ENCODE data around the gene TRIM44. TPM values are rescaled to one million over a fixed set of nuclear protein-coding genes. Genes with fewer than 3 reads are reported as not detected.
"Not testable (repeated sequence)": the region's sequence is repeated elsewhere in the genome, so short reads cannot be mapped to it uniquely, and the experiment has no call there.

Gene TRIM44
- polyA plus RNA-seq, 6 donors from 2014 or later = 37.2 to 69.6 (median 59.6) TPM

DNA sequence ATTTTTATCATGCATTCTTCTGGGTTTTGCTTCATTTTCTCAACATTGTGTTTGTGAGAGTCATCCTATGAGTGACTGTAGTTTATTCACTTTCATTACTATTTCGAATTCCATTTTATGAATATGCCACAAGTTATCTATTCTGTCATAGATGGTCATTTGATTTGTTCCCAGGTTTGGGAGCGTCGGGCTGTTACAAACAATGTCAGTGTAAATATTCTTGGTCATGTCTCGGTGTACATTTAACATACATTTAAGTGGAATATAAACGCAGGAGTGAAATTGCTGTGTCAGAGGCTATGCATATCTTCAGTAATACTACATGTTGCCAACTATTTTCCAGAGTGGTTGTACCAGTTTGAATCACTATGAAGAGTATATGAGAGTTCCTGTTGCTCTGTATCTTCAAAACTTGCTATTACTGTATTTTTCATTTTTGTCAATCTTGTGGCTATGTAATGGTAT is 2.4 kb downstream of the TRIM44 start:
- DNase-seq (no peak), ATAC-seq (ENCODE audit: low read depth in 2 of 2) (no peak)
- peak overlapping the region in 1 of 6 donors; percentile 0 for H3K27ac Mint-ChIP-seq
- H3K27me3 Mint-ChIP-seq = no peaks in the 10 kb centered on the region
- H3K4me3 Mint-ChIP-seq = peak overlapping the region in 5 of 8 donors; percentile 94 to 100 (median 99)
- peaks cover 40 to 59% (median 47%) of the 10 kb centered on the region in 3 donors for H3K4me1 Mint-ChIP-seq
- peaks cover 44 to 51% of the 10 kb centered on the region in 2 donors for H3K36me3 Mint-ChIP-seq
- H3K9me3 Mint-ChIP-seq = peaks cover 4 to 49% (median 32%) of the 10 kb centered on the region in 7 donors

DNA sequence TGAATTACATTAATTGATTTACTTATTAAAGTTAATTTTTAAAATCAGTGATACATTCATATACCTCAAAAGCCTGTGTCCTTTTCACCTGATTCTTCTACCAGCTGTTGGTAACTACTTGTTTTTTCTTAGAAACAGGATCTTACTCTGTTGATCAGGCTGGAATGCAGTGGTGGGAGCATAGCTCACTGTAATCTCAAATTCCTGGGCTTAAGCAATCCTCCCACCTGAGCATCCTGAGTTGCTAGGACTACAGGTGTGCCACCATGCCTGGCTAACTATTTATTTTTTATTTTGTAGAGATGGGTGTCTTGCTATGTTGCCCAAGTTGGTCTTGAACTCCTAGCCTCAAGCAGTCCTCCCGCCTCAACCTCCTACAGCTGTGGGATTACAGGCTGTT is 4.7 kb downstream of the TRIM44 start:
- DNase-seq = no peak
- Mint-ChIP-seq H3K36me3 (peaks cover 48 to 50% of the 10 kb centered on the region in 2 donors), H3K9me3 (peaks cover 4 to 49% (median 32%) of the 10 kb centered on the region in 7 donors), H3K4me3 (peak overlapping the region in 2 of 8 donors; percentile 19 to 26), H3K27me3 (no peaks in the 10 kb centered on the region), H3K4me1 (peaks cover 50 to 72% (median 53%) of the 10 kb centered on the region in 3 donors), H3K27ac (peak overlapping the region in 1 of 6 donors; percentile 32)
- ATAC-seq (ENCODE audit: low read depth in 2 of 2) = no peak

DNA sequence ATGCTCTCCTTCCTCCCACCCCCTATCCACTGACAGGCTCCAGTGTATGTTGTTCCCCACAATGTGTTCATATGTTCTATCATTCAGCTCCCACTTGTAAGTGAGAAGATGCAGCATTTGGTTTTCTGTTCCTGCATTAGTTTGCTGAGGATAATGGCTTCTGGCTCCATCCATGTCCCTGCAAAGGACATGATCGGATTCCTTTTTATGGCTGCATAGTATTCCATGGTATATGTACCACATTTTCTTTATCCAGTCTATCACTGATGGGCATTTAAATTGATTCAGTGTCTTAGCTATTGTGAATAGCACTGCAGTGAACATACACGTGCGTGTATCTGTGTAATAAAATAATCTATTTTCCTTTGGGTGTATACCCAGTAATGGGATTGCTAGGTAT is 5.8 kb downstream of the TRIM44 start:
- DNase-seq; ATAC-seq (ENCODE audit: low read depth in 2 of 2); H3K27me3 Mint-ChIP-seq; H3K27ac Mint-ChIP-seq; H3K4me3 Mint-ChIP-seq: not testable (repeated sequence)
- Mint-ChIP-seq H3K9me3 (peaks cover 4 to 45% (median 28%) of the 10 kb centered on the region in 7 donors), H3K4me1 (peaks cover 52 to 75% (median 53%) of the 10 kb centered on the region in 3 donors), H3K36me3 (peaks cover 37 to 47% of the 10 kb centered on the region in 2 donors)

DNA sequence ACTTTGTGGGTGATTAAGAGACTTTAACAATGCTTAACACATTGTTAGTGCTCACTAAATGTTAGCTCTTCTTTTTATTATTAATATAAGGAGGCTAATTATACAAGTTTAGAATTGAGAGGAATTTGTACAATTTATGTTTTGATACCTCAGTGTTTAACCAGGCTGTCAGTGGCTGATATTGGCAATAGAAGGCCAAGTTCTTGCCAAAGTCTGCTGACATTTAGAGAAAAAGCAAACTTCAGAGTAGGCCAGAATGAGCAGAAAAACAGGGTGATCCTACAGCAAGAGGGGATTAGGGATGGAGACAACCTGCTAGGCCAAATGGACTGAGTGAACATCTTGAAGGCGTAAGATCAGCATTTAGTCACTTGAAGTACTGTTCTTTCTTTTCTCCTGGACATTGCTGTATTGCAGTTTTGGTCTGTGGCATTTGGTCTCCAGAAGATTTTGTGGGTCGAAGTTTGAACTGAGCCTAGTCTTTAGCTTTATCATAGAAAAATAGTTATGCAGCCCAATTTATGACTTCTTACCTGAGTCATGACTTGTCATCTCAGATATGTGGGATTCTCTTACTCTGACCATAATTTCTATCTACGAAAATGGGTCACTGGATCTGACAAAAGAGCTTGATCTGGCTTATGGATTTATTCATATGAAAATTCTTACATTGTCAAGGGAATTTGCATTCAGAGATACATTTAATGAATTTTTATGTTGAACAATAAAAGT is 9.0 kb downstream of the TRIM44 start:
- H3K36me3 Mint-ChIP-seq = peaks cover 8 to 28% of the 10 kb centered on the region in 2 donors
- peaks cover 0 to 15% (median 3%) of the 10 kb centered on the region in 7 donors for H3K9me3 Mint-ChIP-seq
- H3K4me3 Mint-ChIP-seq = no peak overlapping the region
- no peak for DNase-seq
- H3K27ac Mint-ChIP-seq = peak overlapping the region in 3 of 6 donors; percentile 21 to 46 (median 34)
- H3K27me3 Mint-ChIP-seq = no peaks in the 10 kb centered on the region
- ATAC-seq (ENCODE audit: low read depth in 2 of 2) = no peak
- H3K4me1 Mint-ChIP-seq = peaks cover 60 to 79% (median 66%) of the 10 kb centered on the region in 3 donors

DNA sequence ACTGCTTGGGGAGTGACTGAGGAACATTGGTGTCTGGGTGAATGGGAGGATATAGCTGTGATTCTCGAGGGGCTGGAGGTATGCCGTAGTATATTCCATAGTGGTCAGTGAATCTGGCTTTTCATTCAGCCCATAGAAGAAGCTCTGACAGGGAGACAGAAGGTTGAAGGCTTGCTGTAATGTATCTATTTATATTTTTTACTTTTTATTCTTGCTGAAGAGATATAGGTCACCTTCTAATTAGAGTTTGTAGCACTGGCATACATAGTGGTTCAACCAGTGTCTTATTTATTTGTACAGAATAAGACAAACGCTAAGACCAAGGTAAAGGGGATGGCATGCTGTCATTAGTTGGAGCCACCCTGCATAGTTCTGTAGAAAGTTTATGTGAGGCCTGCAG is 10.0 kb downstream of the TRIM44 start:
- Mint-ChIP-seq H3K4me3 (no peak overlapping the region), H3K36me3 (peaks cover 7 to 22% of the 10 kb centered on the region in 2 donors), H3K9me3 (peaks cover 0 to 9% (median 2%) of the 10 kb centered on the region in 7 donors), H3K27me3 (no peaks in the 10 kb centered on the region), H3K4me1 (peaks cover 61 to 86% (median 72%) of the 10 kb centered on the region in 3 donors), H3K27ac (peak overlapping the region in 3 of 6 donors; percentile 7 to 25 (median 15))
- DNase-seq = no peak
- no peak for ATAC-seq (ENCODE audit: low read depth in 2 of 2)

DNA sequence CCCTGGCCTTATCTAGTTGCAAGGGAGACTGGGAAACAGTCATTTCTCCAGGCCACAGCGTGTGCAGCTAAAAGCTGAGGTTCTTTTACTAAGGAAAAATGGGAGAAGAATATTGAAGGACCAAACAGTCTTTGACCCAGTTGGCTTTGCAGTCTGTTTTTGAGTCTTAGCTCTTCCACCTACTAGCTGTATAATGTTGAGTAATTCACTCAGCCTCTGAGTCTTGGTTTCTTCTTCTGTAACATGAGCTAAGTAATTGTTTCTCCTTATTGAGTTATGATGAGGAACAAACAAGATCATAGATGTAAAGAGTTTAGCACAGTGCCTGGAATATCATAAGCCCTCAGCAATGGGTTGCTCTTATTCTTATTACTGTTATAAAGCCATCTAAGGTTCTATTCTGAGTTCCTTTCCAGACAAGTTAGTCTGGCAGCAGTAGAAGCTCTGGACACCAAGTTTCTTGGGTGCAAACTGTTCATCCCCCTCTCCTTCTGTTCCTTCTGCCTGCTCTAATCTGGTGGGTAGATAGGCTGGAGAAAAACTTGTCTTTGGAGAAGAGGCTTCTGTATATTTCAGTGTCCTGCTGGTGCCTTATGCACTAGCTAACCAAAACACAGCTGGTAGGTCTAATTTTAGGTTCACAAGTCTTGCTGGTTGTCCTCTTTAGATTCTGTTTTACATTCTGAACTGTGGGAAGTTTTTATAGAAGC is 13.5 kb downstream of the TRIM44 start:
- H3K36me3 Mint-ChIP-seq = peaks cover 0 to 5% of the 10 kb centered on the region in 2 donors
- no peaks in the 10 kb centered on the region for H3K9me3 Mint-ChIP-seq
- H3K4me3 Mint-ChIP-seq = peak overlapping the region in 1 of 8 donors; percentile 31
- DNase-seq (no peak), ATAC-seq (ENCODE audit: low read depth in 2 of 2) (no peak)
- H3K27ac Mint-ChIP-seq = peak overlapping the region in 5 of 6 donors; percentile 39 to 71 (median 58)
- no peaks in the 10 kb centered on the region for H3K27me3 Mint-ChIP-seq
- H3K4me1 Mint-ChIP-seq = peaks cover 68 to 91% (median 91%) of the 10 kb centered on the region in 3 donors

DNA sequence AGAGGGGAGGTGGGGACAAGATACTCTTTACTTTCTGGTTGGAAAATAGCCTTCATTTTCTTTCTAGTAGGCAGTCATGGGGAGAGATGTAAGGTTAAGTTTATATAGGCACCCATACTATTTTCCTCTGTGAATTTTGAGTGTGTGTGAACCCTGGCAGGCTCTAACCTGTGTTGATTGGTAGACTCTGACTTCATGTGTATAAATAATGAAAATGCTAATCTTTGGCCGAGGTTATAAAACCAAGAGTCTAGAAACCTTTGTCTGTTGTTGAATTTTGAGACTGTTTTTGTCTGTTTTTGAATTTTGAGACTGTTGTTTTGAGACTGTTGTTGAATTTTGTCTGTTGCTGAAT is 14.0 kb downstream of the TRIM44 start:
- ATAC-seq (ENCODE audit: low read depth in 2 of 2) (no peak), DNase-seq (no peak)
- Mint-ChIP-seq H3K27ac (peak overlapping the region; percentile 10 to 71 (median 52)), H3K4me1 (peaks cover 69 to 91% (median 90%) of the 10 kb centered on the region in 3 donors), H3K4me3 (no peak overlapping the region), H3K27me3 (no peaks in the 10 kb centered on the region), H3K36me3 (peaks cover 0 to 5% of the 10 kb centered on the region in 2 donors), H3K9me3 (no peaks in the 10 kb centered on the region)

DNA sequence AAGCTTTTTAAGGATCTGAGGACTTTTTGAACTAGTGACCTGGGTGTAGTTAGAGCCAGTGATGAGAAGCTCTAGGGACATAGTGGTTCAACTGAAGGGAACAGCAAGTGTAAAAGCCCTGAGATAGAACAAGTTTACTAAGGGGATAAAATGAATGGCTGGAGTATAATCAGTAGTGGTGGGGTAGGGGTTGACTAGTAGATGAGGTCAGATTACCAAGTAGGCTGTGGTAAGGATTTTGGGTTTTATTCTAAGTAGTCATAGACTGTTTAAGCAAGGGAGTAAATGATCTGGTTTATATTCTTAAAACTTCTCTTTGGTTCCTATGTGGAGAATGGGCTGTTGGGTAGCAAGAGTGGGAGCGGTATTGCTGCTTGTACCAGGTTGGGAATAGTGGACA is 15.3 kb downstream of the TRIM44 start:
- DNase-seq (no peak), ATAC-seq (ENCODE audit: low read depth in 2 of 2) (no peak)
- peak overlapping the region; percentile 4 to 95 (median 57) for H3K27ac Mint-ChIP-seq
- no peaks in the 10 kb centered on the region for H3K36me3 Mint-ChIP-seq
- peaks cover 72 to 91% (median 90%) of the 10 kb centered on the region in 3 donors for H3K4me1 Mint-ChIP-seq
- H3K9me3 Mint-ChIP-seq = no peaks in the 10 kb centered on the region
- H3K4me3 Mint-ChIP-seq = peak overlapping the region in 3 of 8 donors; percentile 4 to 37 (median 6)
- no peaks in the 10 kb centered on the region for H3K27me3 Mint-ChIP-seq

DNA sequence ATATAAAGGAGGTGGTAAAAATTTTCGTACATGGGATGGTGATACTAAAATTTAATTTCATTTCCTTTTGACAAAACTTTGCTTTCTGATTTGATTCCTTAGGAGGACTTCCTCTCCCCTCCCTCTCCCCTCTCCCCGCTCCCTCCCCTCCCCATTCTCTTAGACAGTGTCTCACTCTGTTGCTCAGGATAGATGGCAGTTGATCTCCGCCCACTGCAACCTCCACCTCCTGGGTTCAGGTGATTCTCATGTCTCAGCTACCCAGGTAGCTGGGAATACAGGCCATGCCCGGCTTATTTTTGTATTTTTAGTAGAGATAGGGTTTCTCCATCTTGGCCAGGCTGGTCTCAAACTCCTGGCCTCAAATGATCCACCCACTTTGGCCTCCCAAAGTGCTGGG is 15.9 kb downstream of the TRIM44 start:
- Mint-ChIP-seq H3K27me3 (no peaks in the 10 kb centered on the region), H3K4me3 (peak overlapping the region in 1 of 8 donors; percentile 11), H3K4me1 (peaks cover 72 to 90% (median 89%) of the 10 kb centered on the region in 3 donors), H3K27ac (peak overlapping the region in 4 of 6 donors; percentile 12 to 83 (median 52)), H3K9me3 (no peaks in the 10 kb centered on the region), H3K36me3 (no peaks in the 10 kb centered on the region)
- ATAC-seq (ENCODE audit: low read depth in 2 of 2) = no peak
- no peak for DNase-seq

DNA sequence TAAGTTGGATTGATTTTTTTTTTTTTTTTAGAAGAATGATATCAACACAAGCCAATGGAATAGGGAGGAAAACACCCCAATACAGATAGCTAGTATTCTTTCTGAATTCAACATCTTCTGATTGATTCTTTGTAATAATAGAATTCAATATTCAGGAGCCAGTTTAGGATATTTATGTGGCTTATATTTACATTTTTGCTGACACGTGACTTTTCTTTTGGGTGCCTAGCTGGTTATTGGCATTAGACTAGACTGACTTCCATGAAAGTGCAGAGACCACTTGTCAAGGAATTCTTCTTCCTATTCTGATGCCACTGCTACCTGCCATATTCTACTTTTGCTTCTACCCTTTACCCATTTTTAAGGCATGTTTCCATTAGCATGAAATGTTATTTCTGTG is 16.4 kb downstream of the TRIM44 start:
- ATAC-seq (ENCODE audit: low read depth in 2 of 2) (no peak), DNase-seq (no peak)
- H3K27ac Mint-ChIP-seq = peak overlapping the region in 4 of 6 donors; percentile 13 to 83 (median 40)
- H3K4me1 Mint-ChIP-seq = peaks cover 72 to 86% (median 85%) of the 10 kb centered on the region in 3 donors
- H3K9me3 Mint-ChIP-seq = no peaks in the 10 kb centered on the region
- no peaks in the 10 kb centered on the region for H3K36me3 Mint-ChIP-seq
- peak overlapping the region in 1 of 8 donors; percentile 16 for H3K4me3 Mint-ChIP-seq
- H3K27me3 Mint-ChIP-seq = no peaks in the 10 kb centered on the region

DNA sequence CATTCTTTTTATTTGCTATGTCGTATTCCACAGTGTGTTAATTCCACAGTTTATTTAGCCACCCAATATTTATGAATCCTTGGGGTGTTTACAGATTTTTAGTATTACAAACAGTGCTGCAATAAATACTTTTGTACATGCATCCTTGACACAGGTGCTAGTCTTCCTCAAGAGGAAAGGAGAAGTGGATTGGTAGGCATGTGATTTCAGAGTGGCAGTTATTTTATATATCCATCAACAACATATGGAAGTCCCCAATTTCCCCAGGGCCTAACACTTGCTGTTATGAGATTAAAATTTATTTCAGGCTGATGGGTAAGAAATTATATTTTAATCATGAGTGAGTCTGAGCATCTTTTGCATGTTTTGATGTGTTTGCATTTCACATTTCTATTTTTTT is 17.9 kb downstream of the TRIM44 start:
- H3K4me1 Mint-ChIP-seq = peaks cover 68 to 73% (median 72%) of the 10 kb centered on the region in 3 donors
- peaks cover 5 to 6% of the 10 kb centered on the region in 2 donors for H3K36me3 Mint-ChIP-seq
- DNase-seq (no peak), ATAC-seq (ENCODE audit: low read depth in 2 of 2) (peak; percentile 52 to 58)
- no peaks in the 10 kb centered on the region for H3K9me3 Mint-ChIP-seq
- no peak overlapping the region for H3K4me3 Mint-ChIP-seq
- peak overlapping the region in 5 of 6 donors; percentile 12 to 75 (median 59) for H3K27ac Mint-ChIP-seq
- H3K27me3 Mint-ChIP-seq = no peaks in the 10 kb centered on the region

DNA sequence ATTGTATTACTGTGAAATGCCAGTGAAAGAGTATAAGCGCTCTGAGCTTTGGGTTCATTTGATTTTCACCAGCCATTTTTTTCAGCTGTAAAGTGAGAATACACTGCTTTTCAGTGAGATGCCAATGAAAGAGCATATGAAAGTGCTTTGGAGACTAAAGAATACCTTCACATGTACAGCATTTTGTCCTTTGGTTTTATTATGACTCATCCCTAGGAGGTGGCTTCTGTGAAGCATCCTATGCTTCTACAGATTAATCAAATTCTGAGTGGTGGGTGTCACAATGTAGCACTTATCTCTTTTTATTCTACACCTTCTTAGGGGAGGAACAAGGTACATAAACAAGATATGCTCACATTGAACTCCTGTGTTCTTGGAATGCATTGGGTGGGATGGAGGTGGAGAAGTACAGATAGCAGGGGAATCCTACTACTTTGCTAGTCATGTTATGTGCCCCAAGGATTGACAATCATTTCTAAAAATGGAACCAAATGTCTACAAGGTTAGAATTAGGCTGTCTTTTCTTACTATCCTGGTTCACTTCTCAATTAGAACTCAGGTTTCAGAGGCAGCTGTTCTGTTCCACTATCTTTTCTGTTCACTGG is 18.7 kb downstream of the TRIM44 start:
- Mint-ChIP-seq H3K4me1 (peaks cover 62 to 67% (median 65%) of the 10 kb centered on the region in 3 donors), H3K27ac (peak overlapping the region in 4 of 6 donors; percentile 15 to 75 (median 64)), H3K27me3 (no peaks in the 10 kb centered on the region), H3K9me3 (no peaks in the 10 kb centered on the region), H3K36me3 (peaks cover 6% of the 10 kb centered on the region in 2 donors), H3K4me3 (no peak overlapping the region)
- ATAC-seq (ENCODE audit: low read depth in 2 of 2) = no peak
- no peak for DNase-seq

Data from naive B cell (primary cell).